ENCODE data around the gene C14orf180. TPM values are rescaled to one million over a fixed set of nuclear protein-coding genes. Genes with fewer than 3 reads are reported as not detected.

C14orf180 gene
- total RNA-seq, 2 donors from 2014 or later, result 1.1 to 5.1 TPM

GRCh38 chr14:104637546-104638003 lies 58.0 kb downstream of the C14orf180 start:
- Histone ChIP-seq H3K4me3 (no peak overlapping the region), H3K9me3 (no peaks in the 10 kb centered on the region), H3K27me3 (replicated peaks; ENCODE audit: insufficient read depth) (no peaks in the 10 kb centered on the region), H3K4me1 (ENCODE audit: control insufficient read depth in 1 of 2, low read depth in 2 of 2) (no peaks in the 10 kb centered on the region), H3K36me3 (no peaks in the 10 kb centered on the region), H3K27ac (no peak overlapping the region)
- DNase-seq (ENCODE audit: low spot score) (no peak), ATAC-seq (ENCODE audit: insufficient number of reproducible peaks, low FRiP score, low read depth) (no peak)
- TF ChIP-seq, protein P1, sequence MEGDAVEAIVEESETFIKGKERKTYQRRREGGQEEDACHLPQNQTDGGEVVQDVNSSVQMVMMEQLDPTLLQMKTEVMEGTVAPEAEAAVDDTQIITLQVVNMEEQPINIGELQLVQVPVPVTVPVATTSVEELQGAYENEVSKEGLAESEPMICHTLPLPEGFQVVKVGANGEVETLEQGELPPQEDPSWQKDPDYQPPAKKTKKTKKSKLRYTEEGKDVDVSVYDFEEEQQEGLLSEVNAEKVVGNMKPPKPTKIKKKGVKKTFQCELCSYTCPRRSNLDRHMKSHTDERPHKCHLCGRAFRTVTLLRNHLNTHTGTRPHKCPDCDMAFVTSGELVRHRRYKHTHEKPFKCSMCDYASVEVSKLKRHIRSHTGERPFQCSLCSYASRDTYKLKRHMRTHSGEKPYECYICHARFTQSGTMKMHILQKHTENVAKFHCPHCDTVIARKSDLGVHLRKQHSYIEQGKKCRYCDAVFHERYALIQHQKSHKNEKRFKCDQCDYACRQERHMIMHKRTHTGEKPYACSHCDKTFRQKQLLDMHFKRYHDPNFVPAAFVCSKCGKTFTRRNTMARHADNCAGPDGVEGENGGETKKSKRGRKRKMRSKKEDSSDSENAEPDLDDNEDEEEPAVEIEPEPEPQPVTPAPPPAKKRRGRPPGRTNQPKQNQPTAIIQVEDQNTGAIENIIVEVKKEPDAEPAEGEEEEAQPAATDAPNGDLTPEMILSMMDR (IDR thresholded peaks at IDR 0.05), result no peak

GRCh38 chr14:104638190-104638589 lies 58.6 kb downstream of the C14orf180 start:
- Histone ChIP-seq H3K27ac (no peak overlapping the region), H3K27me3 (replicated peaks; ENCODE audit: insufficient read depth) (no peaks in the 10 kb centered on the region)

DNA sequence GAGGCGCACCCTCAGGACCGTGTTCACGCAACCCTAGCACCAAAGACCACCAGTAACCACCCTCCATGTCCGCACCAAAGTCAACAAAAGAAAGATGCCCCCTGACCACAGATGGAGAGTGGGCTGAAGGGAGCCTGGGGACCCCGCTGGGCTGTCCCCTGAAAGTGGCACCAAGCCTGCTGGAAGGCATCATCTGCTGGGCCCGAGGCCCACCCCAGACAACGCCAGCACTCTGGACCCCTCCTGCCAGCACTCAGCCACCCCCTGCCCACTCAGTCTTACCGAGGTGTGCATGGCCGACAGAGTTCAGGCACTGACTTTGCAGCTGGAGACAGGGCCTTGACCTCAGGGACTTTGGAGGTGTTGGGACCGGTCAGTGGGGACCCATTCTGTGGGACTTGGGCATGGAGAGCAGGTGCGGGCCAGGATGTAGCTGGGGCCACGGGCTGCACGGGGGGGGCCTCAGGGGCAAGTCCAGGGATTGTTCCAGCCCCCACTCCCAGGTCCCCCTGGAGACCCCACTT lies 59.4 kb downstream of the C14orf180 start:
- Histone ChIP-seq H3K4me3 (no peak overlapping the region), H3K9me3 (no peaks in the 10 kb centered on the region), H3K27ac (no peak overlapping the region), H3K36me3 (no peaks in the 10 kb centered on the region), H3K27me3 (replicated peaks; ENCODE audit: insufficient read depth) (no peaks in the 10 kb centered on the region), H3K4me1 (ENCODE audit: control insufficient read depth in 1 of 2, low read depth in 2 of 2) (no peaks in the 10 kb centered on the region)
- TF ChIP-seq, protein P1 (IDR thresholded peaks at IDR 0.05), result no peak
- DNase-seq (ENCODE audit: low spot score) (no peak), ATAC-seq (ENCODE audit: insufficient number of reproducible peaks, low FRiP score, low read depth) (no peak)

More at GRCh38 chr14:104638190-104638589, 58.6 kb downstream of the C14orf180 start:
- no peak for ATAC-seq (ENCODE audit: insufficient number of reproducible peaks, low FRiP score, low read depth)
- H3K4me3 ChIP-seq, result no peak overlapping the region
- no peaks in the 10 kb centered on the region for H3K36me3 ChIP-seq
- H3K9me3 ChIP-seq, result no peaks in the 10 kb centered on the region
- no peaks in the 10 kb centered on the region for H3K4me1 ChIP-seq (ENCODE audit: control insufficient read depth in 1 of 2, low read depth in 2 of 2)
- no peak for DNase-seq (ENCODE audit: low spot score)
- TF ChIP-seq, protein P1 (IDR thresholded peaks at IDR 0.05), result no peak

DNA sequence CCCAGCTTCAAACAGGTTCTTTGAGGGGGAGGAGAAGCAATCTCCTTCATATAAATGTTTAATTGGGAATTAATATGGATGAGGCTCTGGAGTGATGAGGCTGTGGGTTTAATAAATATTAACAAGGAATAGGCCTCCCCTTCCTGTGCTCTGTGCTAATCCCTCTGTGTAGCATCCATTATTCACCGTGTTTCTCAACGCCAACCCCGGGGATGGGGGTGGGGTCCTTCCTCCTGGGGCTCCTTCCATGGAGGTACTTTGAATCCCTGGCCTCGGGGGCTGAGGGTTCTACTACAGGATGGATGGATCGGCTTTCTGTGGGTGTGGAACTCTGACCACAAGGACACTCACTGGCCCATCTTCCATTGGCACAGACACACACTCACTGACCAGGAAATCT lies 59.9 kb downstream of the C14orf180 start:
- no peak overlapping the region for H3K27ac ChIP-seq
- H3K4me3 ChIP-seq, result no peak overlapping the region
- H3K27me3 ChIP-seq (replicated peaks; ENCODE audit: insufficient read depth), result no peaks in the 10 kb centered on the region
- H3K9me3 ChIP-seq, result no peaks in the 10 kb centered on the region
- ATAC-seq (ENCODE audit: insufficient number of reproducible peaks, low FRiP score, low read depth), result no peak
- no peaks in the 10 kb centered on the region for H3K4me1 ChIP-seq (ENCODE audit: control insufficient read depth in 1 of 2, low read depth in 2 of 2)
- H3K36me3 ChIP-seq, result no peaks in the 10 kb centered on the region
- TF ChIP-seq, protein P1 (IDR thresholded peaks at IDR 0.05), result no peak
- DNase-seq (ENCODE audit: low spot score), result no peak

Other genes with a start within 250 kb of the C14orf180 start
- not detected for gene TMEM179, start 25.0 kb downstream of the C14orf180 start, total RNA-seq
- gene INF2, start 109.9 kb downstream of the C14orf180 start, total RNA-seq, result 100 to 1,000 TPM; 124 to 162 TPM
- gene ADSS1, start 144.5 kb downstream of the C14orf180 start, total RNA-seq, result 10 to 100 TPM; 30.8 to 87.3 TPM
- gene SIVA1, start 173.4 kb downstream of the C14orf180 start, total RNA-seq, result 100 to 1,000 TPM; 218 to 320 TPM
- 100 to 1,000 TPM; 158 to 162 TPM for gene AKT1, start 216.0 kb downstream of the C14orf180 start, total RNA-seq
- 1 to 10 TPM; 3.2 to 4.4 TPM for gene ZBTB42, start 221.3 kb downstream of the C14orf180 start, total RNA-seq

Data from thoracic aorta (tissue), 2 donors.